HUES6 (cell line): Measurements from ENCODE around the gene H1-8.

ENCODE experiments used
- H3K27ac ChIP-seq: 2 replicates; pipeline ENCODE4 v1.7.0; 2013; ENCODE audit warnings: low read depth, mild to moderate bottlenecking, low read length, inconsistent platforms
- H3K27me3 ChIP-seq: 2 replicates; pipeline ENCODE4 v1.6.1; 2013; ENCODE audit warnings: low read length; ENCODE audit not compliant: control insufficient read depth, insufficient read depth
- H3K36me3 ChIP-seq: 2 replicates; pipeline ENCODE4 v1.6.1; 2013; ENCODE audit warnings: low read length; ENCODE audit not compliant: control insufficient read depth, insufficient read depth
- H3K4me1 ChIP-seq: 2 replicates; pipeline ENCODE4 v1.6.1; 2013; ENCODE audit warnings: low read length; ENCODE audit not compliant: control insufficient read depth, insufficient read depth
- H3K4me3 ChIP-seq: 2 replicates; pipeline ENCODE4 v1.5.1; 2013; ENCODE audit warnings: low read depth, low read length
- H3K9ac ChIP-seq: one replicate; pipeline ENCODE4 v1.6.1; 2013; ENCODE audit warnings: mild to moderate bottlenecking, low read length
- H3K9me3 ChIP-seq: 2 replicates; pipeline ENCODE4 v1.6.1; 2013; ENCODE audit warnings: low read depth, low read length; ENCODE audit not compliant: control insufficient read depth, insufficient read depth

Gene H1-8

GRCh38 chr3:129564981-129565644 is 22.1 kb downstream of the H1-8 start:
- peaks cover 78% of the 10 kb centered on the region for H3K36me3 ChIP-seq
- no peaks in the 10 kb centered on the region for H3K27me3 ChIP-seq
- no peak overlapping the region for H3K4me3 ChIP-seq
- no peak overlapping the region for H3K9ac ChIP-seq
- peaks cover 9% of the 10 kb centered on the region for H3K4me1 ChIP-seq
- no peak overlapping the region for H3K27ac ChIP-seq
- no peaks in the 10 kb centered on the region for H3K9me3 ChIP-seq

DNA sequence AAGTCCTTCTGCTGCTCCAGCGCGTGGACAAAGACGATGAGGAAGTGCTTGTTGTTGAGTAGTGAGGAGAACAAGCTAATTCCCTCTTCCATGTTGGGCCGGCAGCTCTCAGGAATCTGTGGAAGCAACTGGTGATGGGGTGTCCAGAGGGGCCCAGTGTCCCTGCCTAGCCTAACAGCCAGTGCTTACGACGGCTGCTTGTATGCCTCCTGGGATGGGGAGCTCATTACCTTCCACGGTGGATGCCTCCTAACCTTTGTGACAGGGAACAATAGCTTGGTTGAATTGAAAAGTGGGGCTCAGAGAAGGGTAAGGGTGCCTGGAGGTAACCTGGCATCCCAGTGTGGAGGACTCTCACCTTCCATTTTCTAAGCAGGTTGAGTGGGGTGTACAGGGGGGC is 22.9 kb downstream of the H1-8 start:
- H3K36me3 ChIP-seq, result peaks cover 83% of the 10 kb centered on the region
- H3K9ac ChIP-seq, result no peak overlapping the region
- H3K4me3 ChIP-seq, result no peak overlapping the region
- no peaks in the 10 kb centered on the region for H3K9me3 ChIP-seq
- H3K27ac ChIP-seq, result no peak overlapping the region
- no peaks in the 10 kb centered on the region for H3K27me3 ChIP-seq
- H3K4me1 ChIP-seq, result peaks cover 5% of the 10 kb centered on the region; the same call in 1 of the 2 replicates

DNA sequence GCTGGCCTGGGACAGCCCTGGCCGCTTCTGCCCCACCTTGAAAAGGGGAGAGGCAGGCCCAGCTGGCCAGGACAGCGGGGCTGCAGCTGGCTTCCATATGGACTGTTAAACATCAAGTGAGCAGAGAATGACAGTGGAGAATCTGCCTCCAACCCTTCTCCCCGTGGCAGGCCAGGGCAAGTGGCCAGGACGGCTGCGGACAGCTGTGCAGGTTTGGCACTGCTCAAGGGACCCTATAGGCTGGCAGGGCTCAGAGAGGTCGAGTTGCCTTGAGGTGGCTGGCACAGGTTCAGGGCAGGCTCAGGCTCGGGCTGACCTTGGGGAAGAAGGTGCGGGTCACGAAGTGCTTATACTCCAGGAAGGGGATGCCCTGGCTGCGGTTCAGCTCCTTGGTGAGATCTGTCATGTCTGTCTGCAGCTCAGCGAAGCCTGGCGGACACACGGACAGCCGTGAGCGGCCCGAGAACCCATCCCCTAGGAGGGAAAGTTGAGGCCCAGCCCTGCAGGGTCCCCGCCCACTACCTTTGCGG is 24.3 kb downstream of the H1-8 start:
- Histone ChIP-seq H3K36me3 (peaks cover 89% of the 10 kb centered on the region), H3K27ac (no peak overlapping the region), H3K4me1 (no peaks in the 10 kb centered on the region), H3K9ac (no peak overlapping the region), H3K27me3 (no peaks in the 10 kb centered on the region), H3K9me3 (no peaks in the 10 kb centered on the region), H3K4me3 (no peak overlapping the region)

- no peak overlapping the region for H3K9ac ChIP-seq
- H3K27ac ChIP-seq, result no peak overlapping the region
- H3K4me1 ChIP-seq, result no peaks in the 10 kb centered on the region
- no peak overlapping the region for H3K4me3 ChIP-seq
- peaks cover 85% of the 10 kb centered on the region for H3K36me3 ChIP-seq
- H3K27me3 ChIP-seq, result no peaks in the 10 kb centered on the region
- H3K9me3 ChIP-seq, result no peaks in the 10 kb centered on the region
These were observed 25.0 kb downstream of the H1-8 start for GRCh38 chr3:129567939-129568338.

DNA sequence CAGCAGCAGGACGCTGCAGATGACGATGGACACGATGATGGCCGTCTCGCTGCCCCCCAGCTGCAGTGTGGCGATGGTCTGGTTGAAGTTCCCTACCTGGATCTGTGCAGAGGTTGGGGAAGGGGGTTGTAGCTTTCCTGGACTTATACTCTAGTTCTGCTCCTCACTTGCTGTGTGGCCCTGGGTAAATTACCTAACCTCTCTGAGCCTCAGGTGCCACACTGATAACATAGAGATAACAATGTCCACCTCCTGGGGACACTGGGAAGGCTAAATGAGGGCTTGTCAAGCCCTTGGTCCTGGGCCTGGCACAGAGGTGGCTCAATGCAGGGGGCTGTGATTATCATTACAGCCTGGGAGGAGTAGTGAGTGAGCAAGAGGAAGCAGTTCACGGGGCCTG is 26.9 kb downstream of the H1-8 start:
- Histone ChIP-seq H3K27me3 (no peaks in the 10 kb centered on the region), H3K9me3 (no peaks in the 10 kb centered on the region), H3K36me3 (peaks cover 84% of the 10 kb centered on the region), H3K4me3 (no peak overlapping the region), H3K9ac (no peak overlapping the region), H3K27ac (no peak overlapping the region), H3K4me1 (no peaks in the 10 kb centered on the region; the same call in 1 of the 2 replicates)

DNA sequence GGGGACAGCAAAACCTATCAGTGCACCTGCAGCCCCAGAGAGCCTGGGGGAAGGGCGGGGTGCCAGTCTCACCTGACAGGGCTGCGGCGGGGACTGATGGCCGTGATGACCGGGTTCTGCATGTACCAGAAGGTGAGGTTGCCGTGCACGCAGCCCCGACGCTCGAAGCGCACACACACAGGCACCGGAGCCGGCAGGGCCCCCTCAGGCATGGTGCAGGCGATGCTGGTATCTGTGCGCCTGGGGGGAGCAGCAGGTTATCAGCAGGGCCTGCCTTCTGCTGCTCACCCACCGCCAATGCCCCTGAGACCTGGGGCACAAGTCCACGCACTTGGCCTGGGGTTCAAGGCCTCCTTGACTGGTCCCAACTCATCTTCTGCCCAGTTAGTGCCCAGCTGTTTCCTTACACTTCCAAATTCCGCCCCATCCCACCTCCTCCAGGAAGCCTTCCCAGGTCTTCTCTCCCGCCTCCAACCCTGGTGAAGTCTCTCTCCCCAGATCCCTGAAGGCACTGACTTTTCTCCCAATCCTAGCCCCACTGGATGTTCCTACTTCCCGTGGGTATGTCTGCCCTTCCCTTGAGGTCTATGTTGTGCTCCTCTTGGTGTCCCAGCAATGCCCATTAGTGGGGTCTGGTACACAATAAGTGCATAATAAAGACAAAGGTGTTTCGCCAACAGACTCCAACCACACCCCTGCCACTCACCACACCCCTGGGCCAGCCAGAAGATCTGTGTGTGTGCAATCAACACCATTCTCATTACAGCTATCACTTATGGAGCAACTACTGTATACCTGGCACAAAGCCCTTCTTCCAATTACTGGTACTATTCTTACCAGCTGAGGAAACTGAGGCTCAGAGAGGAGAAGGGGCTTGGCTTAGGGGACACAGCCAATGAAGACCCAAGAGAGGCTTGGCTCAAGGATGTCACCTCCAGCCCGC is 28.9 kb downstream of the H1-8 start:
- no peak overlapping the region for H3K27ac ChIP-seq
- H3K9me3 ChIP-seq, result no peaks in the 10 kb centered on the region
- no peak overlapping the region for H3K4me3 ChIP-seq
- peaks cover 69% of the 10 kb centered on the region for H3K36me3 ChIP-seq
- no peaks in the 10 kb centered on the region for H3K27me3 ChIP-seq
- no peak overlapping the region for H3K9ac ChIP-seq
- peaks cover 7% of the 10 kb centered on the region; the same call in 1 of the 2 replicates for H3K4me1 ChIP-seq

- Histone ChIP-seq H3K4me1 (peaks cover 8% of the 10 kb centered on the region; the same call in 1 of the 2 replicates), H3K36me3 (peaks cover 65% of the 10 kb centered on the region), H3K27ac (no peak overlapping the region), H3K27me3 (no peaks in the 10 kb centered on the region), H3K9me3 (no peaks in the 10 kb centered on the region), H3K4me3 (no peak overlapping the region), H3K9ac (no peak overlapping the region)
These were observed 29.6 kb downstream of the H1-8 start for GRCh38 chr3:129572603-129573002.

DNA sequence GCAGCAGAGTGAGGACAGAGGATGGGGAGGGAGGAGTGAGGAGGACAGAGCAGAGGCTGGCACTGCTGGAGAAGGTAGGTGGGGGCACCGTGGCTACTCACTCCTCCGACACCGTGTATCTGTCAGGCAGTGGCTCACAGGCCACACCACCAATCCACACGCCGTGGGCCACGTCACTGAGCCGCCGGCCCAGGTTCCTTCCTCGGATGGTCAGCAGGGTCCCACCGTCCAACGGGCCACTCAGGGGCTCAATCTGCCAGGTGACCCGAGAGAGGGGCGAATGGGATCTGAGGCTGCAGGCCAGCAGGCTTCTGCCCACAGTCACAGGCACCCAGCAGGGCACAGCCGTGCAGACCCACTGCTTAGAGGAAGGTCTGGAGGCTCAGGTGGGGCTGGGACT is 30.5 kb downstream of the H1-8 start:
- Histone ChIP-seq H3K4me1 (peaks cover 8% of the 10 kb centered on the region; the same call in 1 of the 2 replicates), H3K27ac (no peak overlapping the region), H3K36me3 (peaks cover 67% of the 10 kb centered on the region), H3K4me3 (no peak overlapping the region), H3K9ac (no peak overlapping the region), H3K27me3 (no peaks in the 10 kb centered on the region), H3K9me3 (no peaks in the 10 kb centered on the region)

- Histone ChIP-seq H3K27ac (no peak overlapping the region), H3K4me3 (no peak overlapping the region), H3K36me3 (peaks cover 61% of the 10 kb centered on the region), H3K9ac (no peak overlapping the region), H3K27me3 (no peaks in the 10 kb centered on the region), H3K9me3 (no peaks in the 10 kb centered on the region), H3K4me1 (peaks cover 8% of the 10 kb centered on the region; the same call in 1 of the 2 replicates)
These were observed 31.2 kb downstream of the H1-8 start for GRCh38 chr3:129574206-129574605.

DNA sequence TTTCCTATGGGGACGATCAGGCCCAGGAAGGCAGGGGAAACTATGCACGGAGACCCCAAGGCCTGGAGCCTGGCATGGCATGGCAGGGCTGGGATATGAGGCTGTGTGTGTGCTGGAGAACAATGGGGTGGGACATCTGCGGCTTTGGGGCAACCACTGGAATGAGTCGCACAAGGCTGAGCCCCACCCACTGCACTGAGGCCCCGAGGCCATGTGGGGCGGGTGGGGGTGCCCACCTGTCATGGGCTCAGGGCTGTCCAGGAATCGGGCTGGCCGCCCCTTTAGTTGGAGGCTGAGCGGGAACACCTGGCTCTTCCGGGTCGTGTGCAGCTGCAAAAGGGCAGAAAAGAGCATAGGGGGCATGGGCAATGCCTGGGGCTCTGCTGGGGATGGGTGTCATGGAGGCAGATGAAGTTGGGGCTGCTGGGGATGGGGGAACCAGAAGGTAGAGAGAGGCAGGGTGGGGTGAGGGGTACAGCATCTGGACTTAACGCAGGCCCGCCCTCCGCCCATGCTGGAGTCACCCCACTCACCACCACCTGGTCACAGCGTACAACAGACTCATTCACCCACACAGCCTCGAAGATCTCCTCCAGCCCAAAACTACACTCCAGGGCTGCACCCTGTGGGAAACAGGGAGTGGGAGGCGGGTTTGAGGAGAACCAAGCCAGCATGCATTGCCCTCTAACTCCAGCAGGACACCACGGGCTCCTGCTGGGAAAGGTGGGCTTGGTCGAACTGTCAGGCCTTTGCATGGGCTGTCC is 32.4 kb downstream of the H1-8 start:
- Histone ChIP-seq H3K36me3 (peaks cover 58% of the 10 kb centered on the region), H3K9me3 (no peaks in the 10 kb centered on the region), H3K9ac (no peak overlapping the region), H3K4me3 (no peak overlapping the region), H3K4me1 (peaks cover 8% of the 10 kb centered on the region; the same call in 1 of the 2 replicates), H3K27ac (no peak overlapping the region), H3K27me3 (no peaks in the 10 kb centered on the region)
